ENCODE measurements around the gene PGA3.
"Not testable (repeated sequence)": the region's sequence is repeated elsewhere in the genome, so short reads cannot be mapped to it uniquely, and the experiment has no call there.

Gene PGA3

DNA sequence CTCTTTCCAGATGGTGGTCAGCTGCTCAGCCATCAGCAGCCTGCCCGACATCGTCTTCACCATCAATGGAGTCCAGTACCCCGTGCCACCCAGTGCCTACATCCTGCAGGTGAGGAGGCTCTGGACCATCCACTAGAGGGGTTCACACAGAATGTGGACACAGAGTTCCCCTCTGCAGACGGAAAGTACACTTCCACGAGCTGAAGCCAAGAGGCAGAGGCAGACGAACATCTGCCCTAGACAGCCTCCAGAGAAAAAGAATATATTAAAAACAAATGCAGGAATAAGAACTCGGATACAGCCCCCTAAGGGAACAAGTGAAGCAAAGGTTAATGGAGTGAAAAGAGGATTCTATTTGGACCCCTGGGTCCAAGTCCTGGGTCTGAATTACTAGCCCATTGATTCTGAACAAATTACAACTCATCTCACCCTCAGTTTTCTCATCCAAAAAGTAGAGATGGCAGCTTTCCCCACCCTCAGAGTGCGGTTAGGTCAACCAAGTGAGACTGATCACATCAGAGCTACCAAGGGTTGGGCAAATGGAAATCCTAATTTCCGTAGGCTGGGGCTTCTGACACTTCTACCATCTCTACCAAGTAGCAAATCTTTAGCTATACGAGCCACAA is 8.1 kb downstream of the PGA3 start:
- DNase-seq: not testable (repeated sequence)

DNA sequence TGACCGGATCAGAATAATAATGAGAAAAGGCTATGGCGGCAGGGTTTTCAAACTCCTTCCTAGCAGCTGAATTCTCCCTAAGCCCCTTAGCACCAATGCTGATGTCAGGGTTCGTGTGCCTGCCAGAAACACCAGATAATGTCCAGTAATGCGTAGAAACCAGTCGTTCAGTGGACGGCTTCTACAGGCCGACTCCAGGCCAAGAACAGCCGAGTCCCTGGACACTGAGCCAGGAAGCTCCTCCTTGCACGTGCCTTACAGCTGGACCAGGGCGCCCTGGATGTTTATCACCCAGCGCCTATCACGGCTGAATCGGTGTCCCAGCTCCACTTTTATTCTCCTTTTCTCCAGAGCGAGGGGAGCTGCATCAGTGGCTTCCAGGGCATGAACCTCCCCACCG is 8.9 kb downstream of the PGA3 start:
- DNase-seq: not testable (repeated sequence)

DNA sequence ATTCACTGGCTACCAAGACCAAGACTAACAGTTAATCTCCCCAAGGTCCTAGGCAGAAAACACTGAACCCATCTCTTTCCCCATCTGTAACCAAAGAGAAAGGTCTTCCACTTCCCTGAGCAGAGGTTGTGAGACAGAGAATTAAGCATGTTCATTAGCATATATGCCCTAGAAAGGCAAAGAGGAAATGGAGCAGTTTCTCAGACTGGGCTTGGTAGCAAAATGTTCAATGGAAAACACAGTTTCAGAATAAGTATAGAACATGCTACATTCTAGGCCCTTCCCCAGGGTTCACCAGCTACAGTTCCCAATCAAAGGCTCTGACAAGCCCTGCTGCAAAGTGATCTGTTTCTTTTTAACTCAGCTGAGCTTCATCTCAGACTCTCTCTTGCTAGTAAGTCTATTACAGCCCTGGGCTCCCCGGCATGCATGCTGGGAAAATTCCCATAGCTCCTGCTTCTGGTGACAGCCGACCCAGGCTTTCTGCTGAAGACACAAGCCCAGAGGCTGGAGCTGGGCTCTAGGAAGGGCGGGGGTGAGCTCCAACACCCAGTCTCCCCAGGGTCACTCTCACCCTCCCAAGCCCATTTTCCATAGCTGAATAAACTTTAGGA is 10.5 kb downstream of the PGA3 start:
- not testable (repeated sequence) for DNase-seq

DNA sequence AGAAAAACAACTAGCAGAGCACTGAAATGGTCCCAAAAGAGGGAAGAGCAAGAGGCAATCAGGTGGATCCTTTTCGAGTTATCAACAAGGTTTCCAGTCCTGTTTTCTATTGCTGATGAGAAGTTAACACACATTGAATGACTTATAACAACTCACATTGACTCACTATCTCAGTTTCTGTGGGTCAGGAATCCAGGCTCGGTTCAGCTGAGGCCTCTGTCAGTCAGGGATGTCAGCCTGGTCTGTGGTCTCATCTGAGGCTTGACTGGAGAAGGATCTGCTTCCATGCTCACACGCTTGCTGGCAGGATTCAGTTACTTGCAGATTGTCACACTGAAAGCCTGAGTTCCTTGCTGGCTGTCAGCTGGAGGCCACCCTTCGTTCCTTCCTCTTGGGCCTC is 15.0 kb downstream of the PGA3 start:
- DNase-seq: not testable (repeated sequence)

DNA sequence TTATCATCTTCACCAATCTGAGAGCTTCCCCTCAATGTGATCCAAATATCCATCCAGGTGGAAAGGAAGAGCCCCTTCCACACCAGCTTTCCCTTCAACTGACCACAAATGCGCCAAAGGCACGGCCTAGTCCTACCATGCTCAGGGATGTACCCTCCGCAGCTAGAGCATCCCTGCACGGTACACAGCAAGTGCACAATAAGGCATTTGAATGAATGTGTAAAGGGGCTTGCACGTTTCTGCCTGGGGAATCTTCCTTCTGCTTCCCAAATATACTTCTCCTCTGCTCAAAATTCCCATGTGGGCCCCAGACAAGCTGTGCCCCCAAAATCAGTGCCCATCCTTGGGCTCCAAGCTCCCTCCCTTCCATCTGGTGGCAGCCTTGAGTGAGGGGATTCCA is 15.7 kb downstream of the PGA3 start:
- DNase-seq: not testable (repeated sequence)

GRCh38 chr11:61222047-61222446 is 18.7 kb downstream of the PGA3 start, which contains the start of gene PGA4:
Gene PGA4 (plus strand): TSS chr11:61222347. CDS start chr11:61222401, 54 bp downstream.
- DNase-seq: not testable (repeated sequence)

DNA sequence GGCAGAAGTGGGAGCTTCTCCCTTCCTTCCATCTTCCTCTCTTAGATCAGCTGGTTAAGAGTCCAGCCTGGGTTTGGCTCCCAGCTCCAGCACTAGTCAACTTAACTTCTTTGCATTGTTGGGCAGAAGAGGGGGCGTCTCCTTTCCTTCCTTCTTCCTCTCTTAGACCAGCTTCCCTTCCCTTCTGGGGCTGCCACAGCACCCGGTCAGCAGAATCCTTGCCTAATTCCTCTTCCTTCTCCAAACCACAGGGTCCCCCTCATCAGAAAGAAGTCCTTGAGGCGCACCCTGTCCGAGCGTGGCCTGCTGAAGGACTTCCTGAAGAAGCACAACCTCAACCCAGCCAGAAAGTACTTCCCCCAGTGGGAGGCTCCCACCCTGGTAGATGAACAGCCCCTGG is 19.4 kb downstream of the PGA3 start:
- DNase-seq: not testable (repeated sequence)

DNA sequence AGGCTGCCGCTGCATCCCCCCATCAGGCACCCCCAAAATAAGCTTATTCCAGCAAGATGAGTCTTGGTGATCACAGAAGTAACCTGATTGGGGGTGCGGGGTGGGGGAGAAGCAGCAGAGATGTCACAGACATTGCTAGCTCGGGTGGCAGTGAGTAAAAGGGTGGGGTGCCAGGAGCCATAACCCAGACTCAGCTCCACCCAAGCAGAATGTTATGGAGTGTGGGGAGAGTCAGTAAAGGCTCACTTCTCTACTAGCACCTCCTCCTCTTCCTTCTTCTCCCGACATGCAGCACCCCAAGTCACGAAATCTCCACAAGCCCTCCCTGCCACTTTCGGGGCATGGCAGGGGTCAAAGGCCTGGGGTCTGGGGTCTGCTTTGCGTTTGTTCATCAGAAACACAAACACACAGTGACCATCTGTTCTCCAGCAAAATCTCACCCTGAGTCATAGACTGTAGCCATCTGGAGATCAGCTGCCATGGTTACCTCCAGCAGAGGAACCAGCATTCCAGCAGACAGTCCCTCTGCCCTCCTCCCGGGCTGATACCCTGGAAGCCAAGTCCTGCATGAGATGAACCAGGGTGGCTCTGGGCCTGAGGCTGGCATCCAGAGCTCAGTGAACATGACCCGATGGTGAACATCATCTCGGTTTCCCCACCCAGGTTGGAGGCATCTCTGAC is 23.3 kb downstream of the PGA3 start:
- DNase-seq: not testable (repeated sequence)

DNA sequence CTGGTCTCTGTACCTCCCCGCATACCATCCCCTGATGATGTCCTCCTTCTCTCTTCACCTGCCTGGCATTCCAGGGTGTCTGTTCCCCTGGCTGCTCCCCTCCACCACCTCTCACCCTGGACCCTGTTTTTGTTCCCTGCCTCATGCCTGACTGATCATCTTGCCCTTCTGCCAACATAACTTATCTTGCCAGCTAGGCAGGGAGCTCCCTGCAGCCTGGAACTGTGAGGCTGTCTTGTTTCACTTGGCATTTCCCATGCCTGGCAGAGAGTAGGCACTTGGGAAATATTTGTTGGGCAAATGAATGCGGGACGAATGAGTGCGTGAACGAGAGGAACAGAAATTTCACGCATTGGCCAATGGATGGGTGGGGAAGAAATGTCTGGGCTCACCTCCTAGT is 26.1 kb downstream of the PGA3 start:
- DNase-seq: not testable (repeated sequence)

DNA sequence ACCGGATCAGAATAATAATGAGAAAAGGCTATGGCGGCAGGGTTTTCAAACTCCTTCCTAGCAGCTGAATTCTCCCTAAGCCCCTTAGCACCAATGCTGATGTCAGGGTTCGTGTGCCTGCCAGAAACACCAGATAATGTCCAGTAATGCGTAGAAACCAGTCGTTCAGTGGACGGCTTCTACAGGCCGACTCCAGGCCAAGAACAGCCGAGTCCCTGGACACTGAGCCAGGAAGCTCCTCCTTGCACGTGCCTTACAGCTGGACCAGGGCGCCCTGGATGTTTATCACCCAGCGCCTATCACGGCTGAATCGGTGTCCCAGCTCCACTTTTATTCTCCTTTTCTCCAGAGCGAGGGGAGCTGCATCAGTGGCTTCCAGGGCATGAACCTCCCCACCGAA is 27.7 kb downstream of the PGA3 start:
- not testable (repeated sequence) for DNase-seq

- not testable (repeated sequence) for DNase-seq
Measured at GRCh38 chr11:61231585-61231984, 28.3 kb downstream of the PGA3 start.

GRCh38 chr11:61232548-61233145 is 29.3 kb downstream of the PGA3 start:
- not testable (repeated sequence) for DNase-seq

- DNase-seq: not testable (repeated sequence)
Measured at GRCh38 chr11:61237130-61237529, 33.8 kb downstream of the PGA3 start.

DNA sequence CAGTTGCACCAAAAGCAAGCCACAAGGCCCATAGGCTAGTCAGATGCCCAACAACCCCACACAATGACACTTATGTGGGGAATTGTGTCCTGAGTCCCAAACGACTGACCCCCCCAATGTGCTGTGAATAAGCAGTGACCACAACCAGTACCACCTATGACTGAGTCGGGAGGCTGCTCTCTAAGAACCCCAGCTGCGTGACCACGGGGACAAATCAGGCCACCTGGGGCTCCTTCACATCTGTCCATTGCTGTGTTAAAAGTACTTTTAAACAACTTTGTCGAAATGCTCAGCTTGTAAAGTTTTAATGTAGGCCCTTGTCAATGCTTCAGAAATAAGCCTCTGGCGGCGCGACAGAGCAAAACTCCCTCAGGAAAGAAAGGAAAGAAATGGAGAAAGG is 37.0 kb downstream of the PGA3 start:
- not testable (repeated sequence) for DNase-seq

- DNase-seq: not testable (repeated sequence)
Measured at GRCh38 chr11:61240875-61241274, 37.6 kb downstream of the PGA3 start, which contains the start of gene PGA5. Gene PGA5 (plus strand): TSS chr11:61241175. CDS start chr11:61241227, 52 bp downstream.

- not testable (repeated sequence) for DNase-seq
Measured at GRCh38 chr11:61241526-61241925, 38.2 kb downstream of the PGA3 start.

GRCh38 chr11:61245284-61245964 is 42.1 kb downstream of the PGA3 start:
- not testable (repeated sequence) for DNase-seq

DNA sequence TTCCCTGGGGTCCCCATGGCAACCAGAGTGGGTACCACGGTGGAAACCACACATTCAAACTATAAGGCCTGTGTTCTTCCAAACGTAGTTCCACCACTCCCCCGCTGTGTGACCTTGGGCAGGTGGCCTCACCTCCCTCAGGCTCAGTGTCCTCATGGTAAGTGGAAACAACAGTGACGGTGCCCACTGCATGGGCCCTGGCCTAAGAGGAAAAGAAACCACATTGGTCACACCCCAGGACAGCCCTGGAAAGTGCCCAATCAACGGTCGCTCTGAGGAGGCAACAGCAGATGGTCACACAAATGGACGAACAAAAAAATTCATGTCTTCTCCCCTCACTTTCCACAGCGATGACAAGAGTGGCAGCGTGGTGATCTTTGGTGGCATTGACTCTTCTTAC is 44.8 kb downstream of the PGA3 start:
- not testable (repeated sequence) for DNase-seq

DNA sequence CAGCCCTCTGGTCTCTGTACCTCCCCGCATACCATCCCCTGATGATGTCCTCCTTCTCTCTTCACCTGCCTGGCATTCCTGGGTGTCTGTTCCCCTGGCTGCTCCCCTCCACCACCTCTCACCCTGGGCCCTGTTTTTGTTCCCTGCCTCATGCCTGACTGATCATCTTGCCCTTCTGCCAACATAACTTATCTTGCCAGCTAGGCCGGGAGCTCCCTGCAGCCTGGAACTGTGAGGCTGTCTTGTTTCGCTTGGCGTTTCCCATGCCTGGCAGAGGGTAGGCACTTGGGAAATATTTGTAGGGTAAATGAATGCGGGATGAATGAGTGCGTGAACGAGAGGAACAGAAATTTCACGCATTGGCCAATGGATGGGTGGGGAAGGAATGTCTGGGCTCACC is 45.9 kb downstream of the PGA3 start:
- not testable (repeated sequence) for DNase-seq

GRCh38 chr11:61250796-61251765 is 47.8 kb downstream of the PGA3 start:
- DNase-seq: not testable (repeated sequence)

DNA sequence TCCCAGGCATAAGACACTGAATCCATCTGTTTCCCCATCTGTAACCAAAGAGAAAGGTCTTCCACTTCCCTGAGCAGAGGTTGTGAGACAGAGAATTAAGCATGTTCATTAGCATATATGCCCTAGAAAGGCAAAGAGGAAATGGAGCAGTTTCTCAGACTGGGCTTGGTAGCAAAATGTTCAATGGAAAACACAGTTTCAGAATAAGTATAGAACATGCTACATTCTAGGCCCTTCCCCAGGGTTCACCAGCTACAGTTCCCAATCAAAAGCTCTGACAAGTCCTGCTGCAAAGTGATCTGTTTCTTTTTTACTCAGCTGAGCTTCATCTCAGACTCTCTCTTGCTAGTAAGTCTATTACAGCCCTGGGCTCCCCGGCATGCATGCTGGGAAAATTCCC is 49.0 kb downstream of the PGA3 start:
- DNase-seq: not testable (repeated sequence)
